ENCODE measurements around the gene INMT. TPM values are rescaled to one million over a fixed set of nuclear protein-coding genes. Genes with fewer than 3 reads are reported as not detected.

Gene INMT
- total and polyA plus RNA-seq, 4 donors = 0.84 to 130 (median 28.6) TPM

GRCh38 chr7:30735631-30736030 is 16.3 kb upstream of the INMT start:
- H3K4me1 ChIP-seq (ENCODE audit: control insufficient read depth in 4 of 4, insufficient read depth in 4 of 4, low read length in 3 of 4) = no peaks in the 10 kb centered on the region
- no peaks in the 10 kb centered on the region for H3K27me3 ChIP-seq (ENCODE audit: control insufficient read depth in 4 of 4, insufficient read depth in 4 of 4, low read length in 3 of 4)
- H3K27ac ChIP-seq (ENCODE audit: low read depth in 1 of 2, low read length in 2 of 2) = no peak overlapping the region
- DNase-seq (ENCODE audit: low spot score) = no peak
- no peaks in the 10 kb centered on the region for H3K36me3 ChIP-seq (ENCODE audit: control insufficient read depth in 4 of 4, insufficient read depth in 3 of 4, low read depth in 1 of 4, low read length in 3 of 4)
- no peak overlapping the region for H3K4me3 ChIP-seq (ENCODE audit: low read depth in 1 of 3, low read length in 3 of 3)
- H3K9ac ChIP-seq (ENCODE audit: low read depth in 1 of 2, low read length in 2 of 2) = no peak overlapping the region
- H3K9me3 ChIP-seq (ENCODE audit: control insufficient read depth in 4 of 4, low read length in 3 of 4) = no peaks in the 10 kb centered on the region
- WGBS = 96% methylated on average over 3 of the region's 3 CpGs
- TF ChIP-seq JUND (IDR thresholded peaks at IDR 0.05) = no peak
- TF ChIP-seq EGR1 (IDR thresholded peaks at IDR 0.05; ENCODE audit: low read depth in 2 of 2) = no peak
- TF ChIP-seq MAX (IDR thresholded peaks at IDR 0.05) = no peak
- TF ChIP-seq REST (IDR thresholded peaks at IDR 0.05) = no peak
- no peak for TF ChIP-seq NR2F2 (IDR thresholded peaks at IDR 0.05)
- TF ChIP-seq GABPA (IDR thresholded peaks at IDR 0.05 in 1 of 2, conservative IDR thresholded peaks at IDR 0.05 in 1 of 2) = no peak
- no peak for TF ChIP-seq FOXA2 (IDR thresholded peaks at IDR 0.05)
- TF ChIP-seq ATF3 (IDR thresholded peaks at IDR 0.05) = no peak
- no peak for TF ChIP-seq RXRA (IDR thresholded peaks at IDR 0.05)
- no peak for TF ChIP-seq HNF4A (conservative IDR thresholded peaks at IDR 0.05)
- TF ChIP-seq CTCF (IDR thresholded peaks at IDR 0.05; ENCODE audit: low read depth, low read length, missing input control) = no peak
- TF ChIP-seq TAF1 (conservative IDR thresholded peaks at IDR 0.05) = no peak
- no peak for TF ChIP-seq FOXA1 (IDR thresholded peaks at IDR 0.05)
- no peak for TF ChIP-seq ZBTB33 (IDR thresholded peaks at IDR 0.05)
- TF ChIP-seq HNF4G (IDR thresholded peaks at IDR 0.05) = no peak
- no peak for TF ChIP-seq RAD21 (IDR thresholded peaks at IDR 0.05)
- TF ChIP-seq SP1 (IDR thresholded peaks at IDR 0.05) = no peak
- TF ChIP-seq YY1 (IDR thresholded peaks at IDR 0.05) = no peak
